ENCODE measurements around the gene RNF157. TPM values are rescaled to one million over a fixed set of nuclear protein-coding genes. Genes with fewer than 3 reads are reported as not detected.

RNF157 gene
- total and polyA plus RNA-seq, 2 experiments from 2014 or later: 11.0 to 15.0 TPM

GRCh38 chr17:76274112-76274956 is 34.0 kb upstream of the RNF157 start:
- TF ChIP-seq, protein P1, sequence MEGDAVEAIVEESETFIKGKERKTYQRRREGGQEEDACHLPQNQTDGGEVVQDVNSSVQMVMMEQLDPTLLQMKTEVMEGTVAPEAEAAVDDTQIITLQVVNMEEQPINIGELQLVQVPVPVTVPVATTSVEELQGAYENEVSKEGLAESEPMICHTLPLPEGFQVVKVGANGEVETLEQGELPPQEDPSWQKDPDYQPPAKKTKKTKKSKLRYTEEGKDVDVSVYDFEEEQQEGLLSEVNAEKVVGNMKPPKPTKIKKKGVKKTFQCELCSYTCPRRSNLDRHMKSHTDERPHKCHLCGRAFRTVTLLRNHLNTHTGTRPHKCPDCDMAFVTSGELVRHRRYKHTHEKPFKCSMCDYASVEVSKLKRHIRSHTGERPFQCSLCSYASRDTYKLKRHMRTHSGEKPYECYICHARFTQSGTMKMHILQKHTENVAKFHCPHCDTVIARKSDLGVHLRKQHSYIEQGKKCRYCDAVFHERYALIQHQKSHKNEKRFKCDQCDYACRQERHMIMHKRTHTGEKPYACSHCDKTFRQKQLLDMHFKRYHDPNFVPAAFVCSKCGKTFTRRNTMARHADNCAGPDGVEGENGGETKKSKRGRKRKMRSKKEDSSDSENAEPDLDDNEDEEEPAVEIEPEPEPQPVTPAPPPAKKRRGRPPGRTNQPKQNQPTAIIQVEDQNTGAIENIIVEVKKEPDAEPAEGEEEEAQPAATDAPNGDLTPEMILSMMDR (IDR thresholded peaks at IDR 0.05; ENCODE audit: low read depth, low read length): no peak
- Histone ChIP-seq H3K27me3 (no peaks in the 10 kb centered on the region), H3K27ac (peak overlapping the region; percentile 16), H3K4me3 (no peak overlapping the region), H3K9me3 (ENCODE audit: low read depth) (no peaks in the 10 kb centered on the region), H3K4me1 (ENCODE audit: low read depth) (peaks cover 28% of the 10 kb centered on the region), H3K36me3 (peaks cover 2% of the 10 kb centered on the region)
- DNase-seq (ENCODE audit: low read depth in 1 of 2, low spot score in 1 of 2): no peak

GRCh38 chr17:76273445-76274111 is 33.3 kb upstream of the RNF157 start:
- H3K4me1 ChIP-seq (ENCODE audit: low read depth): peaks cover 35% of the 10 kb centered on the region
- H3K9me3 ChIP-seq (ENCODE audit: low read depth): no peaks in the 10 kb centered on the region
- TF ChIP-seq, protein P1 (IDR thresholded peaks at IDR 0.05; ENCODE audit: low read depth, low read length): no peak
- no peak overlapping the region for H3K4me3 ChIP-seq
- H3K27ac ChIP-seq: peak overlapping the region; percentile 54
- peaks cover 2% of the 10 kb centered on the region for H3K36me3 ChIP-seq
- DNase-seq (ENCODE audit: low read depth in 1 of 2, low spot score in 1 of 2): no peak
- H3K27me3 ChIP-seq: no peaks in the 10 kb centered on the region

DNA sequence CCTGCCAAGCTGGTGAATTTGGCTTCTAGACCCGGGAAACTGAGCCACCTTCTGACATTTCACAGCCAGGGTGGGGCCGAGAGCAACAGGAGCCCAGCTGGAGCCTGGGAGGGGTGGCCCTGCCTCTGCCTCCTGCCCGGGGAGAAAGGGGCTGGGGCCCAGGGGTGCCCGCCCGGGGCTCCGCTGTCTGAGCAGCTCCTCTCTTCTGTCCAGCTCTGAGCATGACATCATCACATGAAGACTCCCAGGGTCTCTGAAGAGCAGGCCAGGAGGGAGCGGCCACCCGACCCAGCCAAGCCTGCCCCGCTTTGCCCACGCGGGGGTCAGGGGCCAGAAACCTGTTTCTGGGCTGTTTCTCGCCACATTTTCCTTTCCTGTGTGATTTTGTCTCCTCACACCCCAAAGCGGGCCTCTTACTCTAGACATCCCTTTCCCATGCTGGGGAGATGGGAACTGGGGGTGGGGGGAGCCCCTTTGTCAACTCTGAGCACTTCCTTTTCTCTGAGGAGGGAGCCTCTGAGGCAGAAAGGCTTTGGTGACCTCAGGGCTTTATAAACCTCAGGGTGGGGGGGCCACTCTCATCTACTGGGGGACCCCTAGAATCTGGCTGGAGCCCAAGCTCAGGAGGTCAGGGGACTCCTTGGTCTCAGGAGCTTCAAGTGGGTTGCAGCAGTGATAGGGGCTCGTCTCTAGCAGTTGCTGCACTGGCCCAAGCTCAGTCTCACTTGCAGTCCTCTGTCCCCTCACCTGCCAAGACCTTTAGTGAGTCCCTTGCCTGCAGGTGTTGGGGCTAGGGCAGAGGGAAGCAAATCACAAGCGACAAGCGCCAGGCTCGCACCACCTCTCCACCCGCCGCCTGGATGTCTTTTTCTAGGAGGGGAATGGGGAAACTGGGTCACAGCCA is 32.5 kb upstream of the RNF157 start:
- H3K4me1 ChIP-seq (ENCODE audit: low read depth): peaks cover 42% of the 10 kb centered on the region
- H3K4me3 ChIP-seq: no peak overlapping the region
- no peaks in the 10 kb centered on the region for H3K27me3 ChIP-seq
- H3K36me3 ChIP-seq: peaks cover 2% of the 10 kb centered on the region
- no peaks in the 10 kb centered on the region for H3K9me3 ChIP-seq (ENCODE audit: low read depth)
- H3K27ac ChIP-seq: peak overlapping the region; percentile 54
- TF ChIP-seq, protein P1 (IDR thresholded peaks at IDR 0.05; ENCODE audit: low read depth, low read length): no peak
- DNase-seq (ENCODE audit: low read depth in 1 of 2, low spot score in 1 of 2): no peak

DNA sequence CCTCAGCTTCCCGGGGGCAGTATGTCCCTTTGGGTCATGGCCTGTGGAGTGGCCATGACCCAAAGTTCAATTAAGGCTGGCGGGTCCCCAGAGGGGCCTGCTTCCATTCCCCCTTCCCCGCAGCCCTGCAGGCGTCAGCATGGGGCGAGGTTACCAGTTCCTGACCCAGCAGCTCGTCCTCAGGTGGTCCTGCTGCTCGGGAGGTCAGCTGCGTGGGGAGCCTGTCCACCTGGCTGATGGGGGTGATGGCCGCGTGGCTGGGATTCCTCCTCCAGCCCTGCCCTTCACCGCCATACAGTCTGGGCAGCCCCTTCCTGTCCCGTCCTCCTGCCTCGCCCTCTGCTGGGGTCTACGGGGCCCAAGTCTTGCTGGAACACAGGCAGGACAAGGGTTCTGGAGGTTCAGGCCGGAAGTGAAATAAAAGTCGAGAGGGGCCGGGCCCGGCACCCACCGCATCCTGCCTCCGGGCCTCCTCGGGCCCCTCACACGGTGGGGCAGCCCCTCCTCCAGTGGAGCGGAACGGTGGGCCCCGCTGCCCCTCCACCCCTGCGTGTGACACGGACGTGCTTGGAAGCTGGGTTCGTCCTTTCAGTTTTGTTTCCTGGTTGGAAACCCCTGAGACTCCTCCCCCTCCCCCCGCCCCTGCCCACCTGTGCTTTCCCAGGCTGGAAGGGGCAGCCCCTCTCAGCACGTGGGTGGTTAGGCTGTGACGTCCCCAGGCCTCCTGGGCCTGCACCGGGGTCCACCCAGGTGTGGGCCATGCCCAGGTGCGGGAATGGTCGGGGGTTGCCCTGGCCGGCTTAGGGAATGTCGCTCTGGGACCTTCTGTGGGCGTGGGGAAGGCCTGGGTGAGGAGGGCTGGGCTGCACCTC is 31.6 kb upstream of the RNF157 start:
- peak in 1 of 2 donors; percentile 17 for DNase-seq (ENCODE audit: low read depth in 1 of 2, low spot score in 1 of 2)
- Histone ChIP-seq H3K9me3 (ENCODE audit: low read depth) (no peaks in the 10 kb centered on the region), H3K4me3 (no peak overlapping the region), H3K27ac (peak overlapping the region; percentile 54), H3K36me3 (peaks cover 2% of the 10 kb centered on the region), H3K4me1 (ENCODE audit: low read depth) (peaks cover 50% of the 10 kb centered on the region), H3K27me3 (no peaks in the 10 kb centered on the region)
- TF ChIP-seq, protein P1 (IDR thresholded peaks at IDR 0.05; ENCODE audit: low read depth, low read length): no peak
